NOMO-1 treated with DMSO at 0.1 percent for 48 hours (cell line): ENCODE results near the gene ZBTB4.
"Not testable (repeated sequence)": the region's sequence is repeated elsewhere in the genome, so short reads cannot be mapped to it uniquely, and the experiment has no call there.

Experiments
- DNase-seq: peaks from one replicate; lab custom pipeline; 2025; ENCODE audit not compliant: unreplicated experiment; lab: John Stamatoyannopoulos, UW

Gene ZBTB4

DNA sequence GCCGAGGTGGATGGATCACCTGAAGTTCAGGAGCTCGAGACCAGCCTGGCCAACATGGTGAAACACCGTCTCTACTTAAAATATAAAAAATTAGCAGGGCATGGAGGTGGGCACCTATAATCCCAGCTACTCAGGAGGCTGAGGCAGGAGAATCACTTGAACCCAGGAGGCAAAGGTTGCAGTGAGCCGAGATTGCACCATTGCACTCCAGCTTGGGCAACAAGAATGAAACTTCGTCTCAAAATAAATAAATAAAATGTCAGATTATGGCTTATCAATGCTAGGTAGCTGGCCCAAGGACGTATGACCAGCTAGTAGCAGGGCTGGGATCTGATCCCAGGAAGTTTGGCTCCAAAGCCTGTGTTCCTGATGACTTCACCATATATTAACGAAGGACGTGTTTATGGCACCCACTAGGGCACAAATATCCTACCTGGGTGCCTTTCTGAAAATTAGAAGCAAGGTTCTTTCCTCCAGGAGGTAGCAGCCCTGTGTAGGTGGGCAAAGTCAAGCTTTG is 8.9 kb downstream of the ZBTB4 start:
- not testable (repeated sequence) for DNase-seq

DNA sequence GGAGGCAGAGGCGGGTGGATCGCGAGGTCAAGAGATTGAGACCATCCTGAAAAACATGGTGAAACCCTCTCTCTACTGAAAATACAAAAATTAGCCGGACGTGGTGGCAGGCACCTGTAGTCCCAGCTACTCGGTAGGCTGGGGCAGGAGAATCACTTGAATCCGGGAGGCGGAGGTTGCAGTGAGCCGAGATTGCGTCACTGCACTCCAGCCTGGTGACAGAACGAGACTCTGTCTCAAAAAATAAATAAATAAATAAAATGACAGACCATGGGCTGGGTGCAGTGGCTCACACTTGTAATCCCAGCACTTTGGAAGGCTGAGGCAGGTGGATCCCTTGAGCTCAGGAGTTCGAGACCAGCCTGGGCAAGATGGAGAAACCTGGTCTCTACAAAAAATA is 9.6 kb downstream of the ZBTB4 start:
- not testable (repeated sequence) for DNase-seq

DNA sequence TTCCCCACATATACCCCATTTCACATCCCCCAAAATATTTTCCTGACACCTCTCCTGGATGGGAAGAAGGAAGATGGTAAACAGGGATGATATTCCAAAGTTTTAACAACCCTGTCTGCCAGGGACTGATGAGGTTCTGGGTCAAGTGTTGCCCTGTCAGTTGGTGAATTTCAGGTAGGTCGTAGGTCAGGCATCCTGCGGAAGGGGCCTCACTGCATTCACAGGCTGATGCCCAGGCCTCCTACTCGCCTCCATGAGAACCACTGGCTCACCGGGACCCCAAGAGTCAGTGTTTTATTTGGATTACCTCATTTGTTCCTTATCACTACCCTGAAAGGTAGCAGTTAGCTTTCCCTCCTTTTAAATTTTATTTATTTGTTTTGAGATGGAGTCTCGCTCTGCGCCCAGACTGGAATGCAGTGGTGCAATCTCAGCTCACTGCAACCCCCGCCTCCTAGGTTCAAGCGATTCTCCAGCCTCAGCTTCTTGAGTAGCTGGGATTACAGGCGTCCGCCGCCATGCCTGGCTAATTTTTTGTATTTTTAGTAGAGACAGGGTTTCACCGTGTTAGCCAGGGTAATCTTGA is 10.5 kb downstream of the ZBTB4 start:
- DNase-seq, result no peak

DNA sequence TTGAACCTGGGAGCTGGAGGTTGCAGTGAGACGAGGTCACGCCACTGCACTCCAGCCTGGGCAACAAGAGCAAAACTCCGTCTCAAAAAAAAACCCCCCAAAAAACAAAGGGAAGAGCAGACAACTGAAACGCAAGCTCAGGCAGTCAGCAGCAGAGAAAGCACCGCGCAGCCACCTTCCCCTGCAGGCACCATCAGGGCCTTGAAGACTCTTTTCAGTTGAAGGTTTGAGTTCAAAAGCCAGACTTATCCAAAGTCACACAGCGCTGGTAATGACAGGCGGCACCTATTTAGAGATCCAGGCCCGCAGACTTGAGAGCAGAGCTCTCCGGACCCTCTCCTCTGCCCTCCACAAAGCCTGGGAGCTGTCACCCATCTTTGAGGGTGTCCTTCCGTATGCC is 11.1 kb downstream of the ZBTB4 start:
- DNase-seq, result no peak

DNA sequence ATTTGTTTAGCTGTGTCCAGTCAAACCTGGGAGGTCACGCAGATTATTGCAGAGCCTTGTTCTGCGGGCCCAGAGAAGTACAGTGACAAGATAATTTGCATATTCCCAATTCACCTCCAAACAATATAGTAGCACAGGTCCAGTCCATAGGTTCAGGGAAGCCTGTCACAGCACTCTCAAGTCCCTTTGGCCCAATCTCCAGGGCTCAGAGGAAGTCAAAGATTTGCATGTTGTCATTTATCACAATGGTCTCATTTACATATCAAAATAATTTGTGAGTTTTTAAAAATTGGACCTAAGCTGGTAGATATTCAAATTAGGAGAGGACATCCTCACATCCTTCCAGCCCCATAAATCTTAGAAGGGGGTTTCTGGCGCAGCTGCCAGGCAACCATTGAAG is 11.9 kb downstream of the ZBTB4 start:
- no peak for DNase-seq

DNA sequence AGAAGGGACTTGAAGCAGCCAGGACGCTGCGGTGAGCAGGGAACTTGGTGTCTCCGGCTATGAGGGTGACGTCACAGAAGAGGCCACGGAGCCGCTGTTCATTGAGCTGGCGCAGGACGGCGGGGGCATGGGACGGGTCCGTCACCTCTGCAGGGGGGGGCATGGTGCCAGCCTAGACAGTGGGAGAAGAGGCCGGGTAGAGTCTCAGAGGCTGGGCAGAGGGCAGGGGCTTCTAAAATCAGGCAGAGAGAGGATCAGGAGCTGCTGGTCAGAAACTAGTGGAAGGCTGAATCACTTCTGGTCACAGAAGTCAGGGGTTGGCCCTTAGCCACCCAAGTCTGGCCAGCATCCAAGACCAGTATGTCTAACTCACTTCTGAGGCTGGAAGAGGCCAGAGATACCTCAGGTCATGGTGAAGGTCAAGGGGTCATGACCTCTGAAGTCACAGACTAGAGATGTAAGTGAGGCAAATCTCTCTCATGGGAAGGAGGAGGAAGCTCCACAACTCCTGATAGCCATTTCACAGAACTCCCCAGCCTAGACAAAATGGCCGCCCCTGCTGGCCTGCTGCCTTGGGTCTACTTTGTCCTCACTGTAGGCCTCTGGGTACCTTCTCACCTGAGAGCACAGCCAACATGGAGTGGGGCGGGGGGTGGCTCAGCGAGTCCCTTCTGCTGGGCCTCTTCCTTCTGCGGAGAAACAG is 12.6 kb downstream of the ZBTB4 start:
- DNase-seq, result no peak

DNA sequence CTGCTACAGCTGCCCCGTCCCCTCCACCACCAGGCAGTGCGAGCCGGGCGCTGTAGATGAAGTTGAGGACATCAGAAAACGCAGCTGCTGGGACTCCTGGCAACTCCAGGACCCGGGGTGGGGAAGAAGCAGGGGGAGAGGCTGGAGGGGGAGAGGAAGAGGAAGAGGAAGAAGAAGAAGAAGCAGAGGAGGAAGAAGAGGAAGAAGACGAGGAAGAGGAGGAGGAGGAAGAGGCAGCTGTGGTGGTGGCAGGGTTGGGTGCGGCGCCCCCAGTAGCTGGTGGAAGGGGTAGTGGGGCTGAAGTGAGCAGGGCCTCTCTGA is 13.2 kb downstream of the ZBTB4 start:
- no peak for DNase-seq

DNA sequence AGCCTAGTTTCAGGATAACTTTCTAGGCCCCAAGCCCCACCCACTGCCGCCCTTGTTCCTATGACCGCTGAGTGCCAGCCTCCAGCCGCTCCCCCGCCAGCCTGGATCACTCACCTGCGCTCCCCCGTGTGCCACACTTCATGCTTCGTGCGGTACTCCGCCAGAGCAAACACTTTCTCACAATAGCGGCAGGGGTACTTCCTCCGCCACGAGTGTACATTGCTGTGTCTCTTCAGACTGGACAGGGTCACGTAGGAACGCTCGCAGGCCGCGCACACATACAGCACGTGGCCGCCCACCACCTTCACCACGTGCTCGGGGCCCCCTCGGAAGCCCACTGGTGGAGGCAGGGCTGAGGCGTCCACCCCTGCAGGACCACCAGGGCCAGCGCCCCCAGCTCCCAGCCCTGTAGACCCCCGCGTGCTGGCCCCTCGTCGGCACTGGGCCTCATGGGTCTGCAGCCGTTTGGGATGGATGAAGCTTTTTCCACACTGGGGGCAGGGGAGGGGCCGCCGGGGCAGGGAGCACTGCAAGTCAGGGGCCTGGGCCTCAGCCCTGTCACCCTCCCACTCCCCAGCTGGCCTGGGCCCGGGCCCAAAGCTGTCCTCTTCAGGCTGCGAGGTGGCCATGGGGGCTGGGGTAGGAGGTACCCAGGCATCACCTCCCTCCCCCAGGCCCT is 13.7 kb downstream of the ZBTB4 start:
- DNase-seq, result no peak

DNA sequence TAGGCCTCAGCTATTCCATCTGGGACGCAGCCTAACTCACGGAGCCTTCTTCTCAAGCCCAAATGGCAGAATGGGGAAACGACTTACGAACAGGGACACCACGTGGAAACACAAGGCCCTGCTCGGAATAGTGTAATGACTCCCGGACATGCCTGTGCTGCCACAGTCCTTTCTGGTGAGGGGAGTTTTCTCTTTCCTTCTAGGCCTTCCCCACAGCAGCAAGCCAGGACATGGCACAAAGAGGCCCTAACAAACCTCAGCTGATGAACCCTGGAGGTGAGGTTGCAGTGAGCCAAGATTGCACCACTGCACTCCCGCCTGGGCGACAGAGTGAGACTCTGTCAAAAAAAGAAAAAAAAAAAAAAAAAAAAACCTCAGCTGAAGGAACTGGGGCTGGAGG is 15.3 kb downstream of the ZBTB4 start:
- DNase-seq, result no peak

DNA sequence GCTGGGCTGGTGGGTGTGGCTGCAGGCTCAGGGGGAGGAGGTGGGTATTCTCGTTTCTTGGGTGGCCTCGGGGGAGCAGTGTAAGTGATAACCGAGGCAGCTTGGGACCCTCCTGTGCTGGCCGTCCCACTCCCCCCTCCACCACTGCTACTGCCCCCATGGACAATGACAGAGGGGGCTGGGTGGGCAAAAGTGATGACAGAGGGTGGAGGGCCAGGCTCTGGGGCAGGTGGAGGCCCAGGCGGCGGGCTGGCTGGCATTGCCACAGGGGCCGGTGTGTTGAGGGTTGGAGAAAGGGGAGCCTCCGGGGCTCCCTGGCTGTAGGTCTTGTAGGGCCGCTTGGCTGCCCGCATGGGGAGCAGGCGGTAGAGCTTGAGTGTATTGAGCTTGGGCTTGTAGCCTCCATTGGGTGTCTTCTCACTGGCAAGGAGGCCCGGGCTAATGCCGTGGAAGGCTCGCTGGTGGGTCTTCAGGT is 16.0 kb downstream of the ZBTB4 start:
- DNase-seq, result no peak

DNA sequence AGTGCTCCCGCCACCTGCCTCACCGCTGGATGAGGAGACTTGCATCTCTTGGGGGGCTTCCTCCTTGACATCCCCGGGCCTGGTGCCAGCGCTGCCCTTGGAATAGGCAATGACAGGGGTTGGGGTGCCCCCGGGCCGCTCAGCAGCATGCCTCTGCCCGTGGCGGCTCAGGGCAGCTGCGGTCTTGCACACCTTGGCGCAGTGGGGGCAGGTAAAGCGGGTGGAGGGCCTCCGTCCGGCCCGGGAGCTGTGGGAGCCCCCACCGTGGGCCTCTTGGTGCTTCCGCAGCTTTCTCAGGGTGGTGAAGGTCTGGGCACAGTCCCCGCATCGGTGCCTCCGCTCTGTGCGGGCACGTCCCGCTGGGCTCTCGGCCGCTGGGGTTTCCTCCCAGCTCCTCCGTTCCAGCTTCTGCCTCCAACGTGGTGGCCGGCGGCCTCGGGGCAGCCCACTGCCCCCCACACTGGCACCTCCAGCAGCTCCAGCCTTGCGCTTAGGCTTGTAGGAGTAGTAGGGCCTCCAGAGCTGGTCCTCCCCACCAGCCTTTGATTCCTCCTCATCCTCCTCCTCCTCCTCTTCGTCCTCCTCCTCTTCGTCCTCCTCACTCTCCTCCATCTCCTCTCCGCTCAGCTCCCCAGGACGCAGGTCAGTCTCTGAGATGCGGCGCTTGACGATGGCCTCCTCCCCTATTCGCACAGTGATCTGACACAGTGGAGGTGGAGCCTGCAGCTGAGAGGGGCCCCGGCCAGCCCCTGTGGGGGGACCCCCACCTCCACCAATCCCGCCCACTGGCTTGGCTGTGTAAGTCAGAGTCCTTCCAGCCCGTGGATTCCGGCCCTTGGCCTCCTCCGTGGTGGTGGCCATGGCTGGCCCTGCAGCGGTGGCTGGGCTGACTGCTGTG is 16.7 kb downstream of the ZBTB4 start:
- DNase-seq, result no peak

DNA sequence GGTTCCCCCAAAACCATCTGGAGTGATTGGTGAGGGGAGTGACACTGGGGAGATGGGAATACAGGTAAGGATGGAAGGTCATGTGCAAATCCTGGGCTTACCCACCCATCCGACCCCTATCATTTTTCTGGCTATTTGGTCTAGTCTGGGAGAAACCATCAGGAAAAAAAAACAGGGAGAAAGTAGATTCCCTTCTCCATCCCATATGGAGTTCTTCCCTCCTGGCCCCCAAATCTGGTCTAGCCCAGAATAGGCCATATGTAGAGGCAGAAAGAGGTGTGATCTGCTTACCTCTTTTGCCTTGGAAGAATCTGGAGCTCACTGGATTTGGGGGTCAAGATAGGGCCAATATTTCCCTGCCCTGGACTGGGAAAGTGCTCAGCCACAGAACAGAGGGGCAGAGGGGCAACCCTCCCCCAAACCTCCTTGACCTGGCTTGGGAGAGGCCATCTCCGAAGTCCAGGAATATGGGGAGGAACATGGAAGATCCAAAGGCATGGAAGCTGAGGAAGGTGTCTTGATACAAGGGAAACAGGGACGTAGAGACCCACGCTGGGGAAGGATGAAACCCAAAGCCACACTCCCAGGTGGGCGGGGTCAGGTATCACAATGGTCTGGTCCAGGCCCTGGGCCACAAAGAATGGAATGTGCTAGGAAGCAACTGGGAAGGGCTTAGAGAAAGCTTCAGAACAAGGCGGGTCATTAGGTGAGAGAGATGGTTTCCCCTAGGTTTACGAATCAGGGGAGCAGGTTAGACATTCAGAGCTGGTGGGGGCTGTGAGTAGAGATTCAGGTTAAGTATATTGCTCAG is 18.4 kb downstream of the ZBTB4 start:
- no peak for DNase-seq

DNA sequence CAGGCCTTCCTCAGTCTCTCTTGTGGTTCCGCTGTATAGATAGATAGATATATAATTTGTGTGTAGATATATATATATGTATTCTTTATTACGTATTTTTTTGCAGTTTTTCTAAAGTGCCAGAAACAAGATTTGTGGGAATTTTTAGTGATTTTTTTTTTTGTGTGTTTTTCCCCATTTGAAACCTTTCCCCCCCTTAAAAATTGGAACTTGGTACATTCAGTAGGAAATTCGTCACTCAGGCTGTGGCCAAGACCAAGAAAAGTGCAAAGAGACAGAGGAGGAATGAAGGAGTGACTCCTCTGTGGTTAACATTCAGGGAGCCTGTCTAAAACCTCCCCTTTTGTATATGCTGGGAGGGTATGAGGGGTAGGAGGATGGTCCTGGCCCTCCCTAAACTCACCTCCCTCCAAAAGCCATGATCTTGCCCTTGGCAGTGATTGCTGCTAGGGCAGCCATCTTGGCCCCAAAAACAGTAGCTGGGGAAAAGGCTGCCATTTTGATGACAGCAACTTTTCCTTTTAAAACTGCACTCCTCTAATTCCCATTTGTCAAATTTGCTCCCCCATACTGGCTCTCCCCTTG is 19.4 kb downstream of the ZBTB4 start:
- no peak for DNase-seq

DNA sequence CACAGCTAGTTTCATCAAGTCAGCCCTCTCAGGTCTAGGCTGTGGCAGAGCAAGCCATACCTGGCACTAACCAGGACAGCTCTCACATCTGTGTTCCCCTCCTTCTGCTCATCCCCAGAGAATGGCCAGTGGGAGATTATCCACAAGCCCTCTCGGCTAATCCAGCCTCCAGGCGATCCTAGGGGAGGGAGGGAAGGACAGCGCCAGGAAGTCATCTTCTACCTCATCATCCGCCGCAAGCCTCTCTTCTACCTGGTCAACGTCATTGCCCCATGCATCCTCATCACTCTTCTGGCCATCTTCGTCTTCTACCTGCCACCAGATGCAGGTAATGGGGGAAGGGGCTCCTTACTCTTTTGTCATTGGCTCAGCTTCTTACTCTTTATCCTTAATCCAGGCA is 31.0 kb downstream of the ZBTB4 start:
- no peak for DNase-seq

DNA sequence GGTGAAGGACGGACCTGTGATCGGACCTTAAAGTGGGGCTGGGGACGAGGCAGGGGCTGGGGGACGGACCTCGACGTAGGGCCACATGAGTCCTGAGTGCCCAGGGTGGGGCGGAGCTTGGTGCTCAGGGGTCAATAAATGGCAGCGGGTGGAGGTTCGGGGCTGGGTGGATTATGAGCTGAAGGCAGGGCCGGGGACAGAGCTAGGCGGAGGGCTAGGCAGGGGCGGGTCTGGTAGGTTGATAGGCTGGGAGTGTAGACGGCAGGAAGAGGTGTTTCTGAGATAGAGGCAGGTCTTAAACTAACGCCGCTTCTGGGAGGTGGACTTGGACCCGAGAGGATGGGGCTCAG is 33.8 kb downstream of the ZBTB4 start:
- DNase-seq, result no peak

DNA sequence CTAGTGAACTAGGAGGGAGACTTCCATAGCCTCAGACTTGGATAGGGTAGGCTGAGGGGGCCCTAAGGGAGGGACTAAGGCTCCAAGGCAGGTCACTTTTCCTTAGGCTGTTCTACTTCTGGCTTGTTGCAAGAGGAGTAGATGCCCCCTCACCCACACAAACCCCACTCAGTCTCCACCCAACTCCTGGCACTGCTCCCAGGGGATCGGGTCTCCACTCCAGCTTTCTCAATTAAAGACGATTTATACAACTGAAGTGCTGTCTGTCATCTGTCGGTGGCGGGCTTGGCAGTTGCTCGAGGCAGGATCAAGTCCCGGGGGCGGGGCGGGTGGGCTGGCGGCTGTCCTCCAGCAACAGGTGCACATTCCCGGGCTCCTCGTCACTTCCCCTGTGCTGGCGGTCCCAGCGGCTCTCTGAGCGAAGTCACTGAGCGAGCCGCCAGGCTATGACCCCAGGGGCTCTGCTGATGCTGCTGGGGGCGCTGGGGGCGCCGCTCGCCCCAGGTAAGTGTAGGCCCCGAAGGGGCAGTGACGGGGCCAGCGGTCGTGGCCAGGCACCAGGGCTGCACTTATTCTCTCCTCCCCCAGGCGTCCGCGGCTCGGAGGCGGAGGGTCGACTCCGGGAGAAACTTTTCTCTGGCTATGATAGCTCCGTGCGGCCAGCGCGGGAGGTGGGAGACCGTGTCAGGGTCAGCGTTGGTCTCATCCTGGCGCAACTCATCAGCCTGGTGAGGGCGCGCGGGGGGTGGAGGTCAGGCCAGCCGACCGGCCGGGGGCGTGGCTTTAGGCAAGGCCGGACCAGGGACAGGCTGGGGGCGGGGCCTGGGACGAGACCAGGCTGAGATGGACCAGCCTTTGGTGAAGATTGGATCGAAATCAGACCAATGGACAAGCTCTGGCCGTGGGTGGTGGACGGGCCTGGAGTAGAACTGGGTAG is 34.5 kb downstream of the ZBTB4 start, which contains the start of gene CHRNB1:
TSS of gene CHRNB1 (plus strand) at position 380 of the 937 bp plus-strand sequence. CDS start at position 447, 67 bp downstream.
- DNase-seq, result no peak

DNA sequence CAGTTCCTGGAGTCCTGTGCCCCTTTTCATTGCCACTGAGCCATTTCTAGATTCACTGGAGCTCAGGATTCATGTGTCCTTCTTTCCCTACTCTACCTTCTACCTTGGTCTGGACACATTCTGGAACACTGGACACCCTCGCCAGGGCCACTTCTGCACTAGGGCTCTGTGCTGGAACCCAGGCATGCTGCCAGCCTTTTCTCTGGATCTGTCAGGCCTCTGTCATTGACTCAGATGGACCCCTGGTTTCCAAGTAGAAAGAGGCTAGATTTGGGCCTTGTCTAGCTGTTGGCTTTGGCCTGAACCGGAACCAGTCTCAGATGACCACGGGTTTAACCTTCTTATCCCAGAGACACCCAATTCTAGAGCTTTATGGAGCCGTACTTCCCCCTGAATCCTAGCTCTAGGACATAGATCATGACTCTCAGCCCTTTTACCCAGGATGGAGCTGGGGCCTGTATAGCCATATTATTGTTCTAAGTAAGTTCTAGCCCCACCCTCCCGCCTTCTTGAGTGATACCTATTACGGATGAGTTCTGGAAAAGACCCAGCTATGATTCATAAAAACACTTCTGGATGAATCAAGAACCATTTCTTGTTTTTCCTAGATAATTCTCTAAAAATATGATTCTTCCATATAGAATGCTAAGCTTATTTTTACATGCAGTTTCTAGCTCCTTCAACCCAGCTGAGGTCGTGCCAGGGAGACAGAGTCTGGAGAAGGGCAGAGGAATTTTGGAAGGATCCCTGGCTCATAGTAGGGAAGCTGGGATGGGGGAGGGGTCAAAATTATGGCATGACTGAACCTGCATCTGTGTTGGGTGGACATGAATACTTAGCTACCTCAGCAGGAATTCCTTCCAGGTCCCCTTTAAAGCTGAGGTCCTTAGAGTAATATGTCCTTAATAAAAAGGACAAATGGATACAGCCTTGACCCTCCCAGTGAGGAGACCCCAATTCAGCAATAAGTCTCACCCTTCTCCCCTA is 35.6 kb downstream of the ZBTB4 start:
- no peak for DNase-seq

DNA sequence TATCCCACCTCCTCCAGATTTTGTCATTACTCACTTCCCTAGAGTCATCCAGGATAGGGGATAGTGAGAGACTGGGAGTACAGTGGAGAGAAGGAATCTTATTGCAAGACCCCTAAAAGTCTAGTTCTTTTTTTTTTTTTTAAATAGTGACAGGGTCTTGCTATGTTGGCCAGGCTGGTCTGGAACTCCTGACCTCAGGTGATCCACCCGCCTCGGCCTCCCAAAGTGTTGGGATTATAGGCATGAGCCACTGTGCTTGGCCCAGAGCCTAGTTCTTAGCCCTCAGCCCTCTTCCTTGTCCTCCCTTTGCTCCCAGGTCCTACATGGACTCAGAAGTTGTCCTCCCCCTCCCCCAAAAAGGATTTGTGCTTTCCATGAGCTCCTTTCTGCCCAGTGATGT is 37.3 kb downstream of the ZBTB4 start:
- DNase-seq, result no peak
